HEK293 (cell line): ENCODE measurements around the gene NOS1AP.

Source experiments
- CTCF ChIA-PET: fragments of 350-600 bp; formaldehyde crosslinking; extraction: SDS; loops from one replicate; lab custom pipeline; 2021; ENCODE audit warnings: antibody characterized with exemption; lab: Yijun Ruan, JAX
- POLR2A ChIA-PET: fragments of 300-600 bp; formaldehyde crosslinking; extraction: SDS; loops from one replicate; lab custom pipeline; 2020; ENCODE audit warnings: antibody characterized with exemption, inconsistent platforms; lab: Yijun Ruan, JAX
- H3K27ac ChIP-seq: fragments of 200-500 bp; sonication (Bioruptor generic); 2 replicates; pipeline ENCODE4 v1.5.1; 2014; ENCODE audit warnings: low read depth, low read length, control low read depth, inconsistent platforms; ENCODE audit errors: extremely low read depth
- H3K36me3 ChIP-seq, 2 experiments: fragments of 200-500 bp in 1 of 2; sonication (Bioruptor generic) in 1 of 2; 1 replicate in 1 of 2; 2 replicates in 1 of 2; pipeline ENCODE4 v1.5.1; 2014 to 2017; ENCODE audit warnings: inconsistent platforms in 2 of 2, low read length in 2 of 2; ENCODE audit not compliant: control insufficient read depth in 2 of 2, insufficient read depth in 1 of 2
- H3K4me1 ChIP-seq: fragments of 200-500 bp; sonication (Bioruptor generic); 2 replicates; pipeline ENCODE4 v1.5.1; 2014; ENCODE audit warnings: mild to moderate bottlenecking, low read length, inconsistent platforms; ENCODE audit not compliant: control insufficient read depth, insufficient read depth
- H3K4me3 ChIP-seq: 2 replicates; pipeline ENCODE4 v1.5.1; 2011; ENCODE audit warnings: low read depth, mild to moderate bottlenecking, control low read depth, low read length, moderate library complexity
- H3K9me3 ChIP-seq: fragments of 200-500 bp; sonication (Bioruptor generic); 2 replicates; pipeline ENCODE4 v1.5.1; 2014; ENCODE audit warnings: low read depth, low read length, inconsistent platforms; ENCODE audit not compliant: control insufficient read depth, insufficient read depth
- MEIS1 ChIP-seq: sonication (generic); formaldehyde crosslinking; IDR thresholded peaks from 2 replicates; pipeline ENCODE4 v1.8.1; 2022; ENCODE audit warnings: missing genetic modification reagents, mild to moderate bottlenecking, borderline replicate concordance
- REPIN1 ChIP-seq: fragments of 450-650 bp; formaldehyde crosslinking; IDR thresholded peaks from 2 replicates; pipeline ENCODE4 v1.5.1; 2017; ENCODE audit warnings: missing biosample characterization, missing genetic modification characterization, low read depth
- SCRT1 ChIP-seq: fragments of 450-650 bp; formaldehyde crosslinking; IDR thresholded peaks from 2 replicates; pipeline ENCODE4 v1.5.1; 2016; ENCODE audit warnings: missing biosample characterization, missing genetic modification characterization, borderline replicate concordance
- SP3 ChIP-seq: fragments of 450-650 bp; formaldehyde crosslinking; IDR thresholded peaks from 2 replicates; pipeline ENCODE4 v1.5.1; 2016; ENCODE audit warnings: missing biosample characterization, missing genetic modification characterization
- SP7 ChIP-seq: fragments of 450-650 bp; formaldehyde crosslinking; IDR thresholded peaks from 2 replicates; pipeline ENCODE4 v1.5.1; 2016; ENCODE audit warnings: missing biosample characterization, missing genetic modification characterization
- ZBTB44 ChIP-seq: fragments of 450-650 bp; IDR thresholded peaks from 2 replicates; pipeline ENCODE4 v1.5.1; 2018; ENCODE audit warnings: missing biosample characterization, mild to moderate bottlenecking, missing genetic modification characterization
- ZEB2 ChIP-seq: fragments of 450-650 bp; formaldehyde crosslinking; IDR thresholded peaks from 2 replicates; pipeline ENCODE4 v1.5.1; 2016; ENCODE audit warnings: missing biosample characterization, missing genetic modification characterization
- ZFP41 ChIP-seq: fragments of 450-650 bp; formaldehyde crosslinking; IDR thresholded peaks from 2 replicates; pipeline ENCODE4 v1.5.1; 2016; ENCODE audit warnings: missing biosample characterization, missing genetic modification characterization, borderline replicate concordance
- ZNF223 ChIP-seq: fragments of 450-650 bp; formaldehyde crosslinking; IDR thresholded peaks from 2 replicates; pipeline ENCODE4 v1.5.1; 2016; ENCODE audit warnings: missing biosample characterization, missing genetic modification characterization
- ZNF404 ChIP-seq: fragments of 450-650 bp; formaldehyde crosslinking; IDR thresholded peaks from 2 replicates; pipeline ENCODE4 v1.5.1; 2017; ENCODE audit warnings: missing biosample characterization, missing genetic modification characterization
- ZNF449 ChIP-seq: fragments of 450-650 bp; formaldehyde crosslinking; IDR thresholded peaks from 2 replicates; pipeline ENCODE4 v1.5.1; 2017; ENCODE audit warnings: missing biosample characterization, mild to moderate bottlenecking, missing genetic modification characterization, moderate library complexity
- ZNF561 ChIP-seq: fragments of 450-650 bp; IDR thresholded peaks from 2 replicates; pipeline ENCODE4 v1.5.1; 2018; ENCODE audit warnings: missing biosample characterization, missing genetic modification characterization, borderline replicate concordance
- ZNF610 ChIP-seq: fragments of 450-650 bp; formaldehyde crosslinking; IDR thresholded peaks from 2 replicates; pipeline ENCODE4 v1.5.1; 2016; ENCODE audit warnings: missing biosample characterization, missing genetic modification characterization, borderline replicate concordance
- ZSCAN16 ChIP-seq: fragments of 450-650 bp; formaldehyde crosslinking; IDR thresholded peaks from 2 replicates; pipeline ENCODE4 v1.5.1; 2016; ENCODE audit warnings: missing biosample characterization, missing genetic modification characterization
- TF ChIP-seq, protein P1 (sequence below): fragments of 450-650 bp; formaldehyde crosslinking; IDR thresholded peaks from 2 replicates; pipeline ENCODE4 v1.5.1; 2016; ENCODE audit warnings: missing biosample characterization, missing genetic modification characterization
- TF ChIP-seq, protein P2 (sequence below): fragments of 450-650 bp; formaldehyde crosslinking; IDR thresholded peaks from 2 replicates; pipeline ENCODE4 v1.5.1; 2017; ENCODE audit warnings: missing biosample characterization, missing genetic modification characterization
- TF ChIP-seq, protein P3 (sequence below): fragments of 450-650 bp; formaldehyde crosslinking; optimal IDR thresholded peaks from 2 replicates; pipeline ENCODE3; 2016; ENCODE audit warnings: missing biosample characterization, mild to moderate bottlenecking, missing genetic modification characterization
- TF ChIP-seq, protein P4 (sequence below): fragments of 450-650 bp; formaldehyde crosslinking; IDR thresholded peaks from 2 replicates; pipeline ENCODE4 v1.5.1; 2017; ENCODE audit warnings: missing biosample characterization, missing genetic modification characterization

Gene NOS1AP

DNA sequence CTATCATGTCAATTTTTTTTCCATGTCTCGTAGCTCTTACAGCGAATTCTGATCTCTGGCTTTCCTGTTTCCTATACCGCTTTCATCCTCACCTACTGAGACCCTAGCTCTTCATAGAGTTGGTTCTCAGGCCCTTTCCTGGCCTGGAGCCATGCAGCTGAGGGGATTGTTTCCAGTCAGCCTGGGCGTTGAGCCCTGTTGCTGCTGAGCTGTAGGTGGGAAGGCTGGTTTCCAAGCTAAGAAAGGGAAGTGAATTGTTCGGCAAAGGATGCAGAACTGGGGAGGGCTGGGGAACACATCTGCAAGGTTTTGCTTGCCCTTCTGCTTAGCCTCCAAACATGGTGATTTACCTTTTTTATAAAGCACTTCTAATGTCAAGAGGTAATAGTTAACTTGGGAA is 265.6 kb downstream of the NOS1AP start:
- H3K4me3 ChIP-seq: no peak overlapping the region
- ChIA-PET POLR2A (no interaction called here), CTCF (interaction anchor here (0.6 kb wide), 1 partner anchor 265 kb away, joined by 6 read pairs; no protein-coding TSS in a partner anchor)

GRCh38 chr1:162336621-162337285 is 267.3 kb downstream of the NOS1AP start:
- Histone ChIP-seq H3K27ac (no peak overlapping the region), H3K36me3 (no peaks in the 10 kb centered on the region), H3K4me3 (no peak overlapping the region), H3K4me1 (no peaks in the 10 kb centered on the region), H3K9me3 (no peaks in the 10 kb centered on the region)
- ChIA-PET CTCF (interaction anchor here (0.6 to 1.0 kb wide), 3 partner anchors 8 to 55 kb away, joined by 3 read pairs; no protein-coding TSS in a partner anchor), POLR2A (no interaction called here)
- TF ChIP-seq SP3 (tag by site-specific recombination) (no peak), SCRT1 (tag by site-specific recombination) (no peak), ZBTB44 (no peak), ZFP41 (no peak)
- TF ChIP-seq, protein P1, sequence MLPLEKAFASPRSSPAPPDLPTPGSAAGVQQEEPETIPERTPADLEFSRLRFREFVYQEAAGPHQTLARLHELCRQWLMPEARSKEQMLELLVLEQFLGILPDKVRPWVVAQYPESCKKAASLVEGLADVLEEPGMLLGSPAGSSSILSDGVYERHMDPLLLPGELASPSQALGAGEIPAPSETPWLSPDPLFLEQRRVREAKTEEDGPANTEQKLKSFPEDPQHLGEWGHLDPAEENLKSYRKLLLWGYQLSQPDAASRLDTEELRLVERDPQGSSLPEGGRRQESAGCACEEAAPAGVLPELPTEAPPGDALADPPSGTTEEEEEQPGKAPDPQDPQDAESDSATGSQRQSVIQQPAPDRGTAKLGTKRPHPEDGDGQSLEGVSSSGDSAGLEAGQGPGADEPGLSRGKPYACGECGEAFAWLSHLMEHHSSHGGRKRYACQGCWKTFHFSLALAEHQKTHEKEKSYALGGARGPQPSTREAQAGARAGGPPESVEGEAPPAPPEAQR (tag by site-specific recombination): no peak

More for the DNA sequence above, 265.6 kb downstream of the NOS1AP start:
- Histone ChIP-seq H3K36me3 (no peaks in the 10 kb centered on the region), H3K27ac (no peak overlapping the region), H3K9me3 (no peaks in the 10 kb centered on the region), H3K4me1 (no peaks in the 10 kb centered on the region)
- no peak for TF ChIP-seq ZSCAN16 (tag by site-specific recombination)
- no peak for TF ChIP-seq SP7 (tag by site-specific recombination)
- TF ChIP-seq ZNF449: no peak
- TF ChIP-seq, protein P2, sequence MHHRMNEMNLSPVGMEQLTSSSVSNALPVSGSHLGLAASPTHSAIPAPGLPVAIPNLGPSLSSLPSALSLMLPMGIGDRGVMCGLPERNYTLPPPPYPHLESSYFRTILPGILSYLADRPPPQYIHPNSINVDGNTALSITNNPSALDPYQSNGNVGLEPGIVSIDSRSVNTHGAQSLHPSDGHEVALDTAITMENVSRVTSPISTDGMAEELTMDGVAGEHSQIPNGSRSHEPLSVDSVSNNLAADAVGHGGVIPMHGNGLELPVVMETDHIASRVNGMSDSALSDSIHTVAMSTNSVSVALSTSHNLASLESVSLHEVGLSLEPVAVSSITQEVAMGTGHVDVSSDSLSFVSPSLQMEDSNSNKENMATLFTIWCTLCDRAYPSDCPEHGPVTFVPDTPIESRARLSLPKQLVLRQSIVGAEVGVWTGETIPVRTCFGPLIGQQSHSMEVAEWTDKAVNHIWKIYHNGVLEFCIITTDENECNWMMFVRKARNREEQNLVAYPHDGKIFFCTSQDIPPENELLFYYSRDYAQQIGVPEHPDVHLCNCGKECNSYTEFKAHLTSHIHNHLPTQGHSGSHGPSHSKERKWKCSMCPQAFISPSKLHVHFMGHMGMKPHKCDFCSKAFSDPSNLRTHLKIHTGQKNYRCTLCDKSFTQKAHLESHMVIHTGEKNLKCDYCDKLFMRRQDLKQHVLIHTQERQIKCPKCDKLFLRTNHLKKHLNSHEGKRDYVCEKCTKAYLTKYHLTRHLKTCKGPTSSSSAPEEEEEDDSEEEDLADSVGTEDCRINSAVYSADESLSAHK: no peak
- TF ChIP-seq ZNF561 (tag by site-specific recombination): no peak
- no peak for TF ChIP-seq ZNF404
- TF ChIP-seq, protein P3, sequence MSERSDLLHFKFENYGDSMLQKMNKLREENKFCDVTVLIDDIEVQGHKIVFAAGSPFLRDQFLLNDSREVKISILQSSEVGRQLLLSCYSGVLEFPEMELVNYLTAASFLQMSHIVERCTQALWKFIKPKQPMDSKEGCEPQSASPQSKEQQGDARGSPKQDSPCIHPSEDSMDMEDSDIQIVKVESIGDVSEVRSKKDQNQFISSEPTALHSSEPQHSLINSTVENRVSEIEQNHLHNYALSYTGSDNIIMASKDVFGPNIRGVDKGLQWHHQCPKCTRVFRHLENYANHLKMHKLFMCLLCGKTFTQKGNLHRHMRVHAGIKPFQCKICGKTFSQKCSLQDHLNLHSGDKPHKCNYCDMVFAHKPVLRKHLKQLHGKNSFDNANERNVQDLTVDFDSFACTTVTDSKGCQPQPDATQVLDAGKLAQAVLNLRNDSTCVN: no peak
- TF ChIP-seq ZNF610 (tag by site-specific recombination): no peak
- TF ChIP-seq ZEB2 (tag by site-specific recombination): no peak
- no peak for TF ChIP-seq MEIS1 (CRISPR knock-in tag)
- TF ChIP-seq, protein P4, sequence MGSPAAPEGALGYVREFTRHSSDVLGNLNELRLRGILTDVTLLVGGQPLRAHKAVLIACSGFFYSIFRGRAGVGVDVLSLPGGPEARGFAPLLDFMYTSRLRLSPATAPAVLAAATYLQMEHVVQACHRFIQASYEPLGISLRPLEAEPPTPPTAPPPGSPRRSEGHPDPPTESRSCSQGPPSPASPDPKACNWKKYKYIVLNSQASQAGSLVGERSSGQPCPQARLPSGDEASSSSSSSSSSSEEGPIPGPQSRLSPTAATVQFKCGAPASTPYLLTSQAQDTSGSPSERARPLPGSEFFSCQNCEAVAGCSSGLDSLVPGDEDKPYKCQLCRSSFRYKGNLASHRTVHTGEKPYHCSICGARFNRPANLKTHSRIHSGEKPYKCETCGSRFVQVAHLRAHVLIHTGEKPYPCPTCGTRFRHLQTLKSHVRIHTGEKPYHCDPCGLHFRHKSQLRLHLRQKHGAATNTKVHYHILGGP (tag by site-specific recombination): no peak
- TF ChIP-seq ZNF223: no peak
- TF ChIP-seq REPIN1 (tag by site-specific recombination): no peak
